Omental fat pad (tissue), 4 donors: ENCODE data around the gene FAM120AOS. TPM values are rescaled to one million over a fixed set of nuclear protein-coding genes. Genes with fewer than 3 reads are reported as not detected.
A peak's percentile ranks its signal among the peaks of the same experiment; 100 is the strongest.

Source experiments
- ATAC-seq: fragments of 150-250 bp; one replicate; pipeline ENCODE4 v1.9.1; 2016; ENCODE audit warnings: mild to moderate bottlenecking, moderate library complexity; ENCODE audit not compliant: low FRiP score
- DNase-seq: peaks from one replicate; pipeline ENCODE4 v3.0.0-alpha.2; 2019; ENCODE audit warnings: low spot score
- total RNA-seq, 4 donors: library from RNA; depleted of rRNA; stranded (reverse); fragments of >200 nt; gene quantifications; one replicate each; pipeline ENCODE4 v1.1.0, GENCODE V29; 2016
- TF ChIP-seq, protein P1 (sequence below), 3 donors: fragments of 450-650 bp; IDR thresholded peaks; one replicate each; pipeline ENCODE4 v1.5.1; 2016 to 2017; ENCODE audit warnings: antibody characterized with exemption in 3 of 3, mild to moderate bottlenecking in 3 of 3, moderate library complexity in 2 of 3

The FAM120AOS gene
- total RNA-seq, 4 donors from 2014 or later = 48.2 to 61.2 (median 54.2) TPM

GRCh38 chr9:93477397-93477796, 24.0 kb upstream of the FAM120AOS start:
- DNase-seq = no peak
- TF ChIP-seq, protein P1, sequence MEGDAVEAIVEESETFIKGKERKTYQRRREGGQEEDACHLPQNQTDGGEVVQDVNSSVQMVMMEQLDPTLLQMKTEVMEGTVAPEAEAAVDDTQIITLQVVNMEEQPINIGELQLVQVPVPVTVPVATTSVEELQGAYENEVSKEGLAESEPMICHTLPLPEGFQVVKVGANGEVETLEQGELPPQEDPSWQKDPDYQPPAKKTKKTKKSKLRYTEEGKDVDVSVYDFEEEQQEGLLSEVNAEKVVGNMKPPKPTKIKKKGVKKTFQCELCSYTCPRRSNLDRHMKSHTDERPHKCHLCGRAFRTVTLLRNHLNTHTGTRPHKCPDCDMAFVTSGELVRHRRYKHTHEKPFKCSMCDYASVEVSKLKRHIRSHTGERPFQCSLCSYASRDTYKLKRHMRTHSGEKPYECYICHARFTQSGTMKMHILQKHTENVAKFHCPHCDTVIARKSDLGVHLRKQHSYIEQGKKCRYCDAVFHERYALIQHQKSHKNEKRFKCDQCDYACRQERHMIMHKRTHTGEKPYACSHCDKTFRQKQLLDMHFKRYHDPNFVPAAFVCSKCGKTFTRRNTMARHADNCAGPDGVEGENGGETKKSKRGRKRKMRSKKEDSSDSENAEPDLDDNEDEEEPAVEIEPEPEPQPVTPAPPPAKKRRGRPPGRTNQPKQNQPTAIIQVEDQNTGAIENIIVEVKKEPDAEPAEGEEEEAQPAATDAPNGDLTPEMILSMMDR (IDR thresholded peaks at IDR 0.05) = no peak
- ATAC-seq = no peak

GRCh38 chr9:93476924-93477323, 23.5 kb upstream of the FAM120AOS start:
- TF ChIP-seq, protein P1 (IDR thresholded peaks at IDR 0.05) = no peak
- ATAC-seq = no peak
- DNase-seq = no peak

GRCh38 chr9:93475856-93476255, 22.5 kb upstream of the FAM120AOS start:
- ATAC-seq (no peak), DNase-seq (no peak)
- TF ChIP-seq, protein P1 (IDR thresholded peaks at IDR 0.05) = no peak

DNA sequence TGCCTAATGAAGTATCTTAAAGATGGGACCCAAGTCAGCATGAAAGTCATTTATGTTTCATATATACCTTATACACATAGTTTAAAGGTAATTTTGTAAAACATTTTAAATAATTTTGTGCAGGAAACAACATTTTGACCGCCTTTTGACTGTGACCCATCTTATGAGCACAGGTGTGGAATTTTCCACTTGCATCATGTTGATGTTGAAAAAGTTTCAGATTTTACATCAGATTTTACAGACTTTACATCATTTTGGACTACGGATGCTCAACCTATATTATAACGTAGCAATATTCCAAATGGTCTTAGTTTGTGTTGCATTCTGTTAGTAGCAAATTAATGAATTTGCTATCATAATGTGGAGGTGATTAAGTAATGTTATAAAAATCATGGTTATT, 21.7 kb upstream of the FAM120AOS start:
- DNase-seq = no peak
- TF ChIP-seq, protein P1 (IDR thresholded peaks at IDR 0.05) = no peak
- no peak for ATAC-seq

GRCh38 chr9:93473411-93473810, 20.0 kb upstream of the FAM120AOS start:
- ATAC-seq = peak; percentile 59
- no peak for DNase-seq
- TF ChIP-seq, protein P1 (IDR thresholded peaks at IDR 0.05) = no peak

DNA sequence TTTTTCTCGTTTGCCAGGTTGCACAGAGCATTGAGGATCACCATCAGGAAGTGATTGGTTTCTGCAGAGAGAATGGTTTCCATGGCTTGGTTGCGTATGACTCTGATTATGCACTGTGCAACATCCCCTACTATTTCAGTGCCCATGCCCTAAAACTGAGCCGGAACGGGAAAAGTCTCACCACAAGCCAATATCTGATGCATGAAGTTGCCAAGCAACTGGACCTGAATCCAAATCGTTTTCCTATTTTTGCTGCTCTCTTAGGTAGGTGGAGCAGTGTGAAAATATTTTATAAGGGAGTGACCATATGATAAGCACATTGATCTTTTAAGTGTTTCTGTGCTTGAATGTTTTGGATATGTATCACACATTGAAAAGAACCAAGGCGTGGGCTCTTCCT, 17.7 kb upstream of the FAM120AOS start:
- DNase-seq = no peak
- TF ChIP-seq, protein P1 (IDR thresholded peaks at IDR 0.05) = no peak
- no peak for ATAC-seq

DNA sequence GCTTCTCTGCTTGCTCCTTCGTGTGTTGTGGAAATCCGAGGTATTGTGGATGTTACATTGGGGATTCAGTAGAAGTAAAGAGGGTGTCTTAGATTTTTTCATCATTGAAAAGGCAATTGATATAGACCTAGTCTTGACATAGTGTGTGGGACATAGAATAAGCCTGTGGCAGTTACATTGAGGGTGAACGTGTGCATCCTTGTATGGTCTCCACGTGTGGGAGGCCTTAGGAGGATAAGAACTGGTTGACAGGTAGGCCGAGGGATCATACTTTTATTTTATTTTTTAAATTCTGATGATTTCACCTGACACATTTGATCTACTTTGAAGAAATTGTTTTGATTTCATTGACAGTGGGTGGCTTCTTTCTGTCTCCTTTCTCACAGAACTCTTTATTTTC, 17.0 kb upstream of the FAM120AOS start:
- TF ChIP-seq, protein P1 (IDR thresholded peaks at IDR 0.05) = no peak

More for the DNA sequence above, 17.0 kb upstream of the FAM120AOS start:
- ATAC-seq = no peak
- no peak for DNase-seq
